ENCODE results near the gene CALCOCO1.
A peak's percentile ranks its signal among the peaks of the same experiment; 100 is the strongest.

CALCOCO1 gene

DNA sequence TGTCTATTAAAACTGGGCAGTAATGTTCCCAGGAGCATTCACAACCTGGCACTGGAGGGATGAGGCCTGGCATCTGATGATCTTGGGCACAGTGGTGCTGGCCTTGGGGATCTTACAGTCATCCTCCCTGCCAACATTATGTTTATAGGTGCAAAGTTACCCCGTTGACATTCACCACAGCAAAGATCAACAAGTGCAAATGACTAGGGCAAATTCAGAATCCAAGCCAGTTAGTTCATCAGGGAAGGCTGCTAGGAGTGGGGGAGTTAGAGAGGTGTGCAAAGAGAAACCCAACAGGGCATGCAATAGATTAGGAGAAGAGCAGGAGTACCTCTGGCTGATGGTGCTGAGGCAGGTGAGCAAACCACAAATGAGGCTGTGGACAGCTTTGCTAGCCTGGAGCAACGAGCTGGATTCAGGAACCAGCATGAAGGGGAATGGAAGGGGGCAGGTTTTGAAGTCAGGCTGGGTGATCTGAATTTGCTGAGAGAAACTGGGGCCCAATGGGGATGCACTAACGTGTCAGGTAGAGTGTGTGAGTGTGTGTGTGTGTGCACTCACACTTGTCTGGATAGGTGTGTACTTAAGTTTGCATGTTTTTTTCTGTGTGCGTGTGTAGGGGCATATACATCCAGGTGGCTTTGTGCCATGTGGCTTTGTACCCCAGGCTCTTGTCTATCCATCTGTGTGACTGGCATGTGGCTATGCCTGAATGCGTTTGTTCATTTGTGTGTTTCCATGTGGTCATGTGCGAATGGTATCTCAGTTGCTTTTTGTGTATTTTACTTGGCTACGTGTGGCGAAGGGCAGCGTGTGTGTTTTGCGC, 22.9 kb upstream of the CALCOCO1 start:
- Histone ChIP-seq H4K91ac (ENCODE audit: low read length) (no peak overlapping the region), H4K8ac (ENCODE audit: low read length) (no peak overlapping the region), H2BK12ac (ENCODE audit: low read length in 2 of 2) (no peak overlapping the region), H3K36me3 (ENCODE audit: control insufficient read depth in 1 of 2, insufficient read depth in 2 of 2, low read depth in 1 of 2, low read length in 2 of 2) (no peaks in the 10 kb centered on the region), H3K23ac (ENCODE audit: low read length in 2 of 2) (peak overlapping the region in 1 of 2 experiments; percentile 66), H3K4ac (ENCODE audit: low read depth in 1 of 2, low read length in 2 of 2) (no peak overlapping the region), H2AFZ (ENCODE audit: low read depth, low read length) (no peak overlapping the region), H2BK15ac (ENCODE audit: low read depth, poor library complexity, severe bottlenecking) (no peak overlapping the region), H3K27ac (ENCODE audit: low read length, poor library complexity, severe bottlenecking) (no peak overlapping the region), H3K9ac (ENCODE audit: low read length) (peak overlapping the region; percentile 11), H2AK5ac (ENCODE audit: low read length, severe bottlenecking) (no peak overlapping the region), H3K79me1 (replicated peaks; ENCODE audit: low read length, poor library complexity, severe bottlenecking) (no peaks in the 10 kb centered on the region), H3K18ac (ENCODE audit: low read depth in 1 of 2, low read length in 2 of 2) (peak overlapping the region in 1 of 2 experiments; percentile 42), H2BK5ac (ENCODE audit: low read depth, low read length, poor library complexity, severe bottlenecking) (no peak overlapping the region), H3K27me3 (ENCODE audit: control insufficient read depth in 1 of 2, insufficient read depth in 1 of 2, low read length in 2 of 2) (peaks cover 89% of the 10 kb centered on the region in 2 experiments), H3K4me2 (ENCODE audit: low read length, poor library complexity, severe bottlenecking) (peak overlapping the region; percentile 87), H3K4me1 (ENCODE audit: control insufficient read depth, insufficient read depth, low read depth, low read length) (peaks cover 17% of the 10 kb centered on the region), H3K9me3 (ENCODE audit: control insufficient read depth, low read length) (no peaks in the 10 kb centered on the region), H3K14ac (ENCODE audit: low read length in 2 of 2) (peak overlapping the region in 1 of 2 experiments; percentile 13), H3K4me3 (ENCODE audit: insufficient read depth in 1 of 2, low read depth in 1 of 2, low read length in 2 of 2) (peak overlapping the region in 1 of 2 experiments; percentile 72), H2BK120ac (ENCODE audit: low read depth, low read length) (no peak overlapping the region)
- no peak for DNase-seq
- 43% methylated on average over 9 of the region's 10 CpGs for WGBS

DNA sequence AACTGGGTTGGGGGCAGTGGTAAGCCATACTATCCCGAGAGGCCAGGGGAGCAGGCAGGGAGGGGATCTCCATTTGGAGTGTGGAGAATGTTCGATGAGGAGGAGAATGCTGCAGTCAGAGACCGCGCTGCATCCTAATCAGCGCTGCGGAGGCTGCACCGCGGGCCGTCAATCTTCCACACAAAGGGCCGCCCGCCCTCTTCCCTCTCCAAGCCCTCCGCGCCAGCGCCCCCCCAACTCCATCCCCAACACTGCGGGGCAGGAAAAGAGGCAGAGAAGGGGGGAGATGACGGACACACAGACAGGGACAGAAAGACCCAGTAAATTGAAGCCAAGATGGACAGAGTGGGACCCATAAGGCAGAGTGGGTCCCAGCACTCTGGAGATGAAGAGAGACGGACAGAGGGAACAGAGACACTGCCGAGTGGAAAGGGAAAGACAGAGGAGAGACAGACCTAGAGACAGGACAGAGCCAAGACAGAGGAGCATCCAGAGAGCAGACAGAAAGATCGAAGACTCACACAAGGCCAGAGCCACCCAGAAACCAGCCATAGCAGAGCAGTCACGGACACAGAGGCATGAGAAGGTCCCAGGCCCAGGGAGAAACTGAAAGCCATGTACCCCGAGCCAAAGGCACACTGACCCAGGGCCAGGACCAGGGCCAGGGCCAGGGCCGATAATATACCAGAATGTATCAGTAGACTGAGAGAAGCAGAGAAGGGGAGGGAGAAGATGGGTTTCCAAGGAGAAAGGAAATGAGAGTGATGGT, 21.0 kb upstream of the CALCOCO1 start:
- H2AFZ ChIP-seq (ENCODE audit: low read depth, low read length) = no peak overlapping the region
- no peak overlapping the region for H3K4ac ChIP-seq (ENCODE audit: low read depth in 1 of 2, low read length in 2 of 2)
- H4K8ac ChIP-seq (ENCODE audit: low read length) = no peak overlapping the region
- H2BK5ac ChIP-seq (ENCODE audit: low read depth, low read length, poor library complexity, severe bottlenecking) = no peak overlapping the region
- no peak overlapping the region for H2BK120ac ChIP-seq (ENCODE audit: low read depth, low read length)
- no peak overlapping the region for H3K18ac ChIP-seq (ENCODE audit: low read depth in 1 of 2, low read length in 2 of 2)
- H2BK15ac ChIP-seq (ENCODE audit: low read depth, poor library complexity, severe bottlenecking) = no peak overlapping the region
- H4K91ac ChIP-seq (ENCODE audit: low read length) = no peak overlapping the region
- H3K9ac ChIP-seq (ENCODE audit: low read length) = no peak overlapping the region
- H3K23ac ChIP-seq (ENCODE audit: low read length in 2 of 2) = no peak overlapping the region
- H3K36me3 ChIP-seq (ENCODE audit: control insufficient read depth in 1 of 2, insufficient read depth in 2 of 2, low read depth in 1 of 2, low read length in 2 of 2) = no peaks in the 10 kb centered on the region
- no peak overlapping the region for H2AK5ac ChIP-seq (ENCODE audit: low read length, severe bottlenecking)
- no peak overlapping the region for H3K4me2 ChIP-seq (ENCODE audit: low read length, poor library complexity, severe bottlenecking)
- H2BK12ac ChIP-seq (ENCODE audit: low read length in 2 of 2) = no peak overlapping the region
- no peaks in the 10 kb centered on the region for H3K9me3 ChIP-seq (ENCODE audit: control insufficient read depth, low read length)
- 41% methylated on average over 9 of the region's 22 CpGs for WGBS
- H3K14ac ChIP-seq (ENCODE audit: low read length in 2 of 2) = no peak overlapping the region
- peaks cover 17% of the 10 kb centered on the region for H3K4me1 ChIP-seq (ENCODE audit: control insufficient read depth, insufficient read depth, low read depth, low read length)
- no peak overlapping the region for H3K4me3 ChIP-seq (ENCODE audit: insufficient read depth in 1 of 2, low read depth in 1 of 2, low read length in 2 of 2)
- H3K79me1 ChIP-seq (replicated peaks; ENCODE audit: low read length, poor library complexity, severe bottlenecking) = no peaks in the 10 kb centered on the region
- peaks cover 88 to 89% of the 10 kb centered on the region in 2 experiments for H3K27me3 ChIP-seq (ENCODE audit: control insufficient read depth in 1 of 2, insufficient read depth in 1 of 2, low read length in 2 of 2)
- no peak overlapping the region for H3K27ac ChIP-seq (ENCODE audit: low read length, poor library complexity, severe bottlenecking)
- DNase-seq = no peak

DNA sequence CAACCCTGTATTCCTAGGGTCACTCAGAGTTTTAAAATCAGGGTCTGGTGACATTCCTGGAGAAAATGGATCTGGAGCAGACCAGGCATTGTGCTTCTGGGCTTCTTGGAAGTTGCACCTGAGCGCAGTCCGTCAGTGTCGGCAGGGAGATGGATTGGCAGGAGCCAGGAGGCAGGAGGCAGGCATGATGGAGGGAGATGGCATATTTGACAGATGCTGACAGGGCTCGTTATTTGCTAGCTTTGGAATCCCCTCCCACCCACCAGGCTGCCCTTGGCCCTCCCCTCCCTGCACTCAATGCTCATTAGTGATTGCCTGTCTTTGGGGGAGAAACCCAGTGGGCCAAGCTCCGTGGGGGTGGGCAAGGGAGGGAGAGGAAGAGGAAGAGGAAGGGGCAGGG, 19.8 kb upstream of the CALCOCO1 start:
- Histone ChIP-seq H3K9ac (ENCODE audit: low read length) (no peak overlapping the region), H3K18ac (ENCODE audit: low read depth in 1 of 2, low read length in 2 of 2) (no peak overlapping the region), H2AK5ac (ENCODE audit: low read length, severe bottlenecking) (no peak overlapping the region), H3K4me2 (ENCODE audit: low read length, poor library complexity, severe bottlenecking) (no peak overlapping the region), H2BK15ac (ENCODE audit: low read depth, poor library complexity, severe bottlenecking) (no peak overlapping the region), H3K4me1 (ENCODE audit: control insufficient read depth, insufficient read depth, low read depth, low read length) (peaks cover 16% of the 10 kb centered on the region), H4K8ac (ENCODE audit: low read length) (no peak overlapping the region), H4K91ac (ENCODE audit: low read length) (no peak overlapping the region), H2BK12ac (ENCODE audit: low read length in 2 of 2) (no peak overlapping the region), H3K79me1 (replicated peaks; ENCODE audit: low read length, poor library complexity, severe bottlenecking) (no peaks in the 10 kb centered on the region), H3K4me3 (ENCODE audit: insufficient read depth in 1 of 2, low read depth in 1 of 2, low read length in 2 of 2) (no peak overlapping the region), H3K23ac (ENCODE audit: low read length in 2 of 2) (no peak overlapping the region), H3K36me3 (ENCODE audit: control insufficient read depth in 1 of 2, insufficient read depth in 2 of 2, low read depth in 1 of 2, low read length in 2 of 2) (no peaks in the 10 kb centered on the region), H3K14ac (ENCODE audit: low read length in 2 of 2) (no peak overlapping the region), H2BK120ac (ENCODE audit: low read depth, low read length) (no peak overlapping the region), H3K27me3 (ENCODE audit: control insufficient read depth in 1 of 2, insufficient read depth in 1 of 2, low read length in 2 of 2) (peaks cover 88 to 89% of the 10 kb centered on the region in 2 experiments), H3K9me3 (ENCODE audit: control insufficient read depth, low read length) (no peaks in the 10 kb centered on the region), H3K27ac (ENCODE audit: low read length, poor library complexity, severe bottlenecking) (no peak overlapping the region), H2AFZ (ENCODE audit: low read depth, low read length) (no peak overlapping the region), H2BK5ac (ENCODE audit: low read depth, low read length, poor library complexity, severe bottlenecking) (no peak overlapping the region), H3K4ac (ENCODE audit: low read depth in 1 of 2, low read length in 2 of 2) (no peak overlapping the region)
- WGBS = 37% methylated on average over 3 of the region's 5 CpGs
- no peak for DNase-seq

DNA sequence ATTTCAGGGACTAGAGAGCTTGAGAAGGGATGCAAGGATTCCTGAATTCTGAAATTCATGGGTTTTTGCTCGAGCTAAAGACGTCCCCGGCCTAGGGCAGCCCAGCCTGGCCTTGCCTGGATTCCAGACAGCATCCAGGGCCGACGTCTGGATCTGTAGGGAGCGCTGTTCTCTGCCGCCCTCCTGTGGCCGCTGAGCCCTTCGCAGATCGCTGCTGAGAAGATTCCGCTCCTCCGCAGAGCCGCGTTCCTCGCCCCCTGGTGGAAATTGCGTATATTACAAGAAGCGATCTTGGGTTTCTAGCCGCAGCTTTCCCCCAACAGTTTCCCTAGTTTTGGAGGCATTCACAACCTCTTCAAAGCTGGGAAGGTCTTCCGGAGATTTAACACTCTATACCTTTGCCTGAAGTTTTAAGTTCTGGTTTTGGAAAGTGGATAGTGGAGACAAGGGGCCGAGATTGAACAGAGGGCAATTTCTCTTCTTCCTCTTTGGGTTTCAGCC, 19.4 kb upstream of the CALCOCO1 start:
- H2BK15ac ChIP-seq (ENCODE audit: low read depth, poor library complexity, severe bottlenecking) = no peak overlapping the region
- peak overlapping the region; percentile 69 for H3K9ac ChIP-seq (ENCODE audit: low read length)
- no peak overlapping the region for H3K18ac ChIP-seq (ENCODE audit: low read depth in 1 of 2, low read length in 2 of 2)
- H2BK120ac ChIP-seq (ENCODE audit: low read depth, low read length) = no peak overlapping the region
- H4K8ac ChIP-seq (ENCODE audit: low read length) = no peak overlapping the region
- H2AK5ac ChIP-seq (ENCODE audit: low read length, severe bottlenecking) = no peak overlapping the region
- H3K14ac ChIP-seq (ENCODE audit: low read length in 2 of 2) = no peak overlapping the region
- no peaks in the 10 kb centered on the region for H3K36me3 ChIP-seq (ENCODE audit: control insufficient read depth in 1 of 2, insufficient read depth in 2 of 2, low read depth in 1 of 2, low read length in 2 of 2)
- no peak overlapping the region for H2BK5ac ChIP-seq (ENCODE audit: low read depth, low read length, poor library complexity, severe bottlenecking)
- WGBS = 2% methylated on average over 19 of the region's 20 CpGs
- no peak overlapping the region for H2BK12ac ChIP-seq (ENCODE audit: low read length in 2 of 2)
- no peaks in the 10 kb centered on the region for H3K9me3 ChIP-seq (ENCODE audit: control insufficient read depth, low read length)
- H3K23ac ChIP-seq (ENCODE audit: low read length in 2 of 2) = no peak overlapping the region
- H3K79me1 ChIP-seq (replicated peaks; ENCODE audit: low read length, poor library complexity, severe bottlenecking) = no peaks in the 10 kb centered on the region
- H3K27ac ChIP-seq (ENCODE audit: low read length, poor library complexity, severe bottlenecking) = no peak overlapping the region
- peak; percentile 88 for DNase-seq
- H3K4me2 ChIP-seq (ENCODE audit: low read length, poor library complexity, severe bottlenecking) = no peak overlapping the region
- peaks cover 12% of the 10 kb centered on the region for H3K4me1 ChIP-seq (ENCODE audit: control insufficient read depth, insufficient read depth, low read depth, low read length)
- no peak overlapping the region for H3K4ac ChIP-seq (ENCODE audit: low read depth in 1 of 2, low read length in 2 of 2)
- H4K91ac ChIP-seq (ENCODE audit: low read length) = no peak overlapping the region
- H3K4me3 ChIP-seq (ENCODE audit: insufficient read depth in 1 of 2, low read depth in 1 of 2, low read length in 2 of 2) = no peak overlapping the region
- peaks cover 85% of the 10 kb centered on the region in 2 experiments for H3K27me3 ChIP-seq (ENCODE audit: control insufficient read depth in 1 of 2, insufficient read depth in 1 of 2, low read length in 2 of 2)
- H2AFZ ChIP-seq (ENCODE audit: low read depth, low read length) = peak overlapping the region; percentile 20

All from mesenchymal stem cell (in vitro differentiated cells and primary cell).